ENCODE data around the gene PELI2.
A peak's percentile ranks its signal among the peaks of the same experiment; 100 is the strongest.
"Not testable (repeated sequence)": the region's sequence is repeated elsewhere in the genome, so short reads cannot be mapped to it uniquely, and the experiment has no call there.

The PELI2 gene

DNA sequence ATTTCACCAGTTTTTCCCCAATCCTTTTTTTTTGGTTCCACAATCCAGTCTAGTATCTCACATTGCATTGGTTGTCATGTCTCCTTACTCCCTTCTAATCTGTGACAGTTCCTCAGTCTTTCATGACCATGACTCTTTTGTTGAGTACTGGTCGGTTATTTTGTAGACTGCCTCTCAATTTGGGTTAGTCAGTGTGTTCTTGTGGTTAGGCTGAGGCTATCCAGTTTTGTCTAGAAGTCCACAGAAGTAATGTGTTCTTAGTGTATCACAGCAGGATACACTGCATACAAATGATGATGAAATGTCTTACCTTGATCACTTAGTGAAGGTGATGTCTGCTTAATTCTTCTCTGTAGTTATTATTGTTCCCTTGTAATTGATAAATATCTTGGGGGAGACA is 24.8 kb downstream of the PELI2 start:
- no peak for DNase-seq (ENCODE audit: low read depth, low spot score)

GRCh38 chr14:56144176-56144575 is 26.0 kb downstream of the PELI2 start:
- no peak for DNase-seq (ENCODE audit: low read depth, low spot score)

GRCh38 chr14:56145181-56145769 is 27.1 kb downstream of the PELI2 start:
- DNase-seq (ENCODE audit: low read depth, low spot score) = no peak

- no peak for DNase-seq (ENCODE audit: low read depth, low spot score)
Observed at GRCh38 chr14:56145965-56146364, 27.8 kb downstream of the PELI2 start.

DNA sequence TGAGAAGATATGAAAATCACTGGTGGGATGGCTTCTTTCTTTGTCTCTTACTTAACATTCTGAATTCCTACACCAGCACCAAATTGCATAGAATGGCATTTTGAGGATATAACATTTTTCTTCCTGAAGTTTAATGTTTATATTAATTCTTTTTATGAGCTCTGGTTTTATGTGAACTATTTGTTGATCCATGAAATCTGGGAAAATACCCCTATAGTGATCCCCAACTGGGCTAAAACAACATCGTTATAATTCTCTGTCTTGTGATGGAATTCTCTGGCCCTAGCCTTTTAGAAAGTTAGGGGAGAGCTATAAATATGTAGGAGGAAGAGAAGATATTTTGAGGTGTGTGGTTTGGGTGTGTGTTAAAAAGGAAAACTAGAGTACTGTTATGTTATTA is 29.2 kb downstream of the PELI2 start:
- DNase-seq (ENCODE audit: low read depth, low spot score) = no peak

DNA sequence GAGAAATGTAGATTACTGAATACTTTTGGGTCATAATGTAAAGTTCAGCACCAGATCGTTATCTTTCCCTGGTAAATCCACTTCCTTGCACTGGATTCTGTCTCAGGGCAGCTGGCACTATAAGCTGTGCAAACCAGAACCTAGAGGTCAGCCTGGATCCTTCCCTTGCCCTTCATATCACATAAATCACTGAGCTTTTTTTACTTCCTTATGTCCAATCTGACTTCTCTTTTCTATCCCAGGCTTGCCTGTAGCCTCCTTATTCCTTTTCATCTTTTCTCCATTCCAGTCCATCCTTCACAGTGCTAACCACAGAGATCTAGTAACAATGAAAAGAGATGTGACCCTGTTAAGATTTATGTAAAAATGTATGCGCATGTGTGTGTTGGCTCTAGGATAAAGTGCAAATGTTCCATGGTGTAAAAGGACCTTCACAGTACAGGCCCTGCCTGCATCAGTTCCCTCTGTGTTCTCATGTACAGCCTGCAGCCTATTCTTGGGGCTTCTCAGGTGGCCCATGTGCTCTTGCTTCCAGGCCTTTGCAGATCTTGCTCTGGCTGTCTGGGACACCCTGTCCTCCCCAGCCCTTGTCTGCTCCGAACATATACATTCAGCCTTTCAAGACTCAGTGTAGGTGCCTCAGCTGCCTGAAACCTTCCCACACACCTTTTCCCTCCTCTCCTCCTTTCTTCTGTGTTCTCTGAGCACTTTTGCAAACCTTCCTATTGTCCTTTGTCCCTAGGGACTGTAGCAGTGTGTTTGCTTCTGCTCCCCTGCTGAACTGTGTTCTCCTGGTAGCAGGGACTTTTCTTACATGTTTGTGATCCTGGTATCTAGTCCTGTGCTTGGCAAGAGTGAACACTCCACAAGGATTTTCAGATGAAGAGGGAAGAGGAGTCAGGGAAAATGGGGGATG is 30.0 kb downstream of the PELI2 start:
- no peak for DNase-seq (ENCODE audit: low read depth, low spot score)

- no peak for DNase-seq (ENCODE audit: low read depth, low spot score)
Observed at GRCh38 chr14:56149151-56149550, 30.9 kb downstream of the PELI2 start.

DNA sequence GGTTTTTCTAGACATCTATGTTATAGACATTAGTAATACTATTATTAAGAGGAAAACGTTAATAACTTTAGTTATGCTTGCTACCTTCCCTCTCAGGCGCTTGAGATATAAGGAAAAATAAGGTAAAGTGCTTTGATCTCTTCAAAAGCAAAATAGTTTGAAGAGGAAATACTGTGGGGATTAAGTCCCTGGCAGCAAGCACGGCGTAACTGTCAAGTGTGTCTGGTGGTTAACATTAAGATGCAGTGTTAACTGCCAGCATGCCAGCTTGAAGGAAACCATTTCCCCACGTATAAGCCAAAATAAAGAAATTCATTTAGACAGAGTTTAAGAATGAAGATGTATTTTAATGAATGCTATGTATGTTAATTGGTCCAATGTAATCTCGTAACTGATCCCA is 31.8 kb downstream of the PELI2 start:
- DNase-seq (ENCODE audit: low read depth, low spot score) = no peak

DNA sequence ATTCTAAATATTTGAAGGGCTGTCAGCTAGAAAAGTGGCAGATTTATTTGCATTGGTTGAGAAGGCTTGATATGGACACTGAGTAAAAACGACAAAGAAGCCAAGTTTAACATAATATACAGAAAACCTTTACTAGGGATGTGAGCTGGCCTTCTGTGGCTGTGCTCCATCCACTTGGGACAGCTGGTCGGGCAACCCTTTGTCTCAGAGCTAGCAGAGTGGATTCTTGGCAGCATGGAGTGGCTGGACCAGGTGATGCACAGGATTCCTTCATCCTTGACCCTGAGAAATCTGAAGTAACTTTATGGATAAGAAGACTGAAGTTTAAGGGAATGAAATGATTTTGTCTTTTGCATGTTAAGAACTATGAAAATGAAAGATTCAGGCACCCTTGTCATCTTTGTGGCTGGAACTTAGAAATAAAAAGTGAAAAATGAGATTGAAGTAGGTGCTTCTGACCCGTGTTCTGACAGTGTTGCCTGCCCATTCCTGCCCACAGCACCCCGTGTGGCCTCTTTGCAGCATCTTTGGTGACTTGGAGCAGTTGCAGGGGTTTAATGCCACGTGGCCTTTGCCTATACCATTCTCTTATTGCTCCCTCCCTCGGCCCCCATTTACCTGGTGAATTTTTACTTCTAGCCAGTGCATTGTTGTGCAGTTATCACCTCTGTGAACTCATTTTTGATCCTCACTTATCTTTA is 32.6 kb downstream of the PELI2 start:
- no peak for DNase-seq (ENCODE audit: low read depth, low spot score)

DNA sequence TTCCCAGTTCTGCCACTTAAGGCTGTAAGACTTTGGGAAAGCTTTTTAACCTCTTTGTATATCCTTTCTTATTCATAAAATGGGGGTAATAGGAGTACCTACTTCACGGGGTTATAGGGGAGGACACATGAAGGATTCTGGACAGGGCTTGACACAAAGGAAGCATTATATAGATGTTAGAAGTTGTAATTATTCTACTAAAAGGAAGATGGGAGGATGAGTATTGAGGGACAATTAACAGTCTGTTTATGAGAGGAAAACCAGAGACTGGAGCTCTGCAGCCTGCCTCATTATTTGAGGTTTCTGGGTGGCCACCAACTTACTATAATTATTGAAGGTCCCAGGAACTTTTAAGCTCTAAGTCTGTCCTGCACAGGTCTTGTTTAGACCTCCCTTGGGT is 34.0 kb downstream of the PELI2 start:
- DNase-seq (ENCODE audit: low read depth, low spot score) = no peak

GRCh38 chr14:56153267-56153666 is 35.1 kb downstream of the PELI2 start:
- DNase-seq (ENCODE audit: low read depth, low spot score) = no peak

GRCh38 chr14:56154321-56154720 is 36.1 kb downstream of the PELI2 start:
- no peak for DNase-seq (ENCODE audit: low read depth, low spot score)

GRCh38 chr14:56156096-56156495 is 37.9 kb downstream of the PELI2 start:
- DNase-seq (ENCODE audit: low read depth, low spot score) = no peak

DNA sequence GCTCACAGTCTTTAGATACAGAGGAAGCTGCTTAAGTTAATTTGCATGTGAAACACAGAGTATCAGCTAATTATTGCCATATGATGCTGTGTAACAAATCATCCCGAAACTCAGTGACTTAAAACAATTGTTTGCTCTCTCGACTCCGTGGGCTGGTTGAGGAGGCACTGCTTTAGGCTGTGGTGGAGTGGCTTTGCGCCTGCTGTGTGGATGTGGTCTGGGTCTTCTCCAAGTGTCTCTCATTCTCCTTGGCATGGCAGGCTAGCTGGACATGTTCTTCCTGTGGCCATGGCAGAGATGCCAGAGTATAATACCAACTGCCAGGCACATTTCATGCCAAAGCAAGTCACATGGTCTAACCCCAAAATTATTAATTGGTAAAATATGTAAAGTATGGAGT is 40.9 kb downstream of the PELI2 start:
- no peak for DNase-seq (ENCODE audit: low read depth, low spot score)

DNA sequence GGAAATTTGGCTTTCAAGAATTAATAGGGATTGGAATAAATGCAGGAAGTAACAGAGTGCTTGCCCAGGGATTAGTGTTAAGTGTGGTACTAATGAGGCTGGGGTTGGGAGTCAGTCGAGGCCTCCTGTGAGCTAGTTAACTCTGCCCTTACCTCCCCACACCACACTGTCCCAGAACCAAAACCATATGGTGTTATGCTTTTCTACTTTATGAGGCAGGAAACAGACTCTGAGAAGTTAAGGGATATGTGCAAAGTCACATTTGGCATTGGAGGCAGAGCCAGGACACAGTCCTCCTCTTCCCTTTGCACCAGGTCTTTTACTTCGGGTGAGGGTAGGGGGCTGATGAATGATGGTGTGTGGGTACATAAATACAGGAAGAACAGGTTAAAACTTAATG is 41.9 kb downstream of the PELI2 start:
- DNase-seq (ENCODE audit: low read depth, low spot score) = no peak

DNA sequence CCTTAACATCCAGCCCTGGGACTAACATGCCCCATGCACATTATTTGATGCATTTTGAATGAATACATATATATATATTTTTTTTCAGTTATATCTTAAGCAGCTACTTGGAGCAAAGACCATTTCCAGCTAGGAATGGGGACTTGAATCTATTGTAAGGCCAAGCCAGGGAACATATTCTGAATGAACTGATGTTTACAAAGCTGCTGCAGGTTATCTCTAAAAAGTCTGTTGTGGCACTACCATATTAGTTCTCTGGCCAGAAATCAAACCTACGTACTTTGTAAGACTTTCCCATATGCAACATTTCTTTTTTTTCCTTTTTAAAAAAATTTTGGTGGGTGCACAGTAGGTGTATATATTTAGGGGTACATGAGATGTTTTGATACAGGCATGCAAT is 43.4 kb downstream of the PELI2 start:
- DNase-seq (ENCODE audit: low read depth, low spot score) = no peak

DNA sequence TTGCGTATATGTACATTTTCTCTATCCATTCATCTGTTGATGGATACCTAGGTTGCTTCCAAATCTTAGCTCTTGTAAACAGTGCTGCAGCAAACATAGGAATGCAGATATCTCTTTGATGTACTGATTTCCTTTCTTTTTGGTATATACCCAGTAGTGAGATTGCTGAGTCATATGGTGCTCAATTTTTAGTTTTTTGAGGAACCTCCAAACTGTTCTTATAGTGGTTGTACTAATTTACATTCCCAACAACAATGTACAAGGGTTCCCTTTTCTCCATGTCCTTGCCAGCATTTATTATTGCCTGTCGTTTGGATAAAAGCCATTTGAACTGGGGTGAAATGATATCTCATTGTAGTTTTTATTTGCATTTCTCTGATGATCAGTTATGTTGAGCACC is 44.3 kb downstream of the PELI2 start:
- no peak for DNase-seq (ENCODE audit: low read depth, low spot score)

- not testable (repeated sequence) for DNase-seq (ENCODE audit: low read depth, low spot score)
Observed at GRCh38 chr14:56166579-56166978, 48.4 kb downstream of the PELI2 start.

- DNase-seq (ENCODE audit: low read depth, low spot score) = no peak
Observed at GRCh38 chr14:56168007-56168616, 49.9 kb downstream of the PELI2 start.

- peak; percentile 18 for DNase-seq (ENCODE audit: low read depth, low spot score)
Observed at GRCh38 chr14:56170028-56170427, 51.8 kb downstream of the PELI2 start.

GRCh38 chr14:56170877-56171422 is 52.7 kb downstream of the PELI2 start:
- no peak for DNase-seq (ENCODE audit: low read depth, low spot score)

GRCh38 chr14:56172074-56172473 is 53.9 kb downstream of the PELI2 start:
- no peak for DNase-seq (ENCODE audit: low read depth, low spot score)

Measured in ELF-1 (cell line).